ENCODE measurements around the gene KRT38. TPM values are rescaled to one million over a fixed set of nuclear protein-coding genes. Genes with fewer than 3 reads are reported as not detected.

KRT38 gene
- total RNA-seq, 4 donors from 2014 or later = 1.6 to 21.6 (median 3.9) TPM; not detected in 1

- Histone ChIP-seq H3K36me3 (no peaks in the 10 kb centered on the region), H3K9me3 (peaks cover 7% of the 10 kb centered on the region), H3K27ac (no peak overlapping the region), H3K4me1 (peaks cover 7% of the 10 kb centered on the region), H3K4me3 (no peak overlapping the region), H3K27me3 (peaks cover 5% of the 10 kb centered on the region)
- WGBS = 66% methylated on average over 7 of the region's 7 CpGs
- TF ChIP-seq POLR2A (IDR thresholded peaks at IDR 0.05) = no peak
- no peak for TF ChIP-seq POLR2AphosphoS5 (IDR thresholded peaks at IDR 0.05)
- TF ChIP-seq EP300 (IDR thresholded peaks at IDR 0.05) = no peak
- TF ChIP-seq CTCF (IDR thresholded peaks at IDR 0.05) = no peak
- DNase-seq (ENCODE audit: low spot score in 2 of 2) = no peak
Measured at GRCh38 chr17:41390411-41390938, 50.3 kb downstream of the KRT38 start.

GRCh38 chr17:41387670-41388069 is 53.1 kb downstream of the KRT38 start:
- H3K27me3 ChIP-seq = peaks cover 5% of the 10 kb centered on the region
- H3K27ac ChIP-seq = no peak overlapping the region
- no peak for DNase-seq (ENCODE audit: low spot score in 2 of 2)
- whole genome bisulfite sequencing = 59% methylated on average over 4 of the region's 4 CpGs
- no peaks in the 10 kb centered on the region for H3K36me3 ChIP-seq
- no peak overlapping the region for H3K4me3 ChIP-seq
- TF ChIP-seq POLR2AphosphoS5 (IDR thresholded peaks at IDR 0.05) (no peak), CTCF (IDR thresholded peaks at IDR 0.05) (no peak), POLR2A (IDR thresholded peaks at IDR 0.05) (no peak), EP300 (IDR thresholded peaks at IDR 0.05) (no peak)
- H3K9me3 ChIP-seq = peaks cover 7% of the 10 kb centered on the region
- no peaks in the 10 kb centered on the region for H3K4me1 ChIP-seq

- DNase-seq (ENCODE audit: low spot score in 2 of 2) = no peak
- Histone ChIP-seq H3K27me3 (peaks cover 5% of the 10 kb centered on the region), H3K4me1 (no peaks in the 10 kb centered on the region), H3K27ac (no peak overlapping the region), H3K9me3 (peaks cover 7% of the 10 kb centered on the region), H3K36me3 (no peaks in the 10 kb centered on the region), H3K4me3 (no peak overlapping the region)
- no peak for TF ChIP-seq POLR2A (IDR thresholded peaks at IDR 0.05)
- no peak for TF ChIP-seq POLR2AphosphoS5 (IDR thresholded peaks at IDR 0.05)
- TF ChIP-seq CTCF (IDR thresholded peaks at IDR 0.05) = no peak
- no peak for TF ChIP-seq EP300 (IDR thresholded peaks at IDR 0.05)
- WGBS = 90% methylated on average over 1 of the region's 1 CpG
Measured at GRCh38 chr17:41386227-41386626, 54.6 kb downstream of the KRT38 start.

Other genes with a start within 250 kb of the KRT38 start
- gene KRTAP9-2, start 214.3 kb downstream of the KRT38 start, total RNA-seq = 100 to 1,000 TPM in 1 of 4 donors, 10 to 100 TPM in 2, not detected in 1; 36.3 to 127 (median 60.8) TPM
- 100 to 1,000 TPM in 1 of 4 donors, 10 to 100 TPM in 2, not detected in 1; 29.0 to 178 (median 61.4) TPM for gene KRTAP9-3, start 208.5 kb downstream of the KRT38 start, total RNA-seq
- 10 to 100 TPM in 3 of 4 donors, not detected in 1; 27.1 to 89.8 (median 46.6) TPM for gene KRTAP9-8, start 203.0 kb downstream of the KRT38 start, total RNA-seq
- gene KRTAP9-4, start 191.3 kb downstream of the KRT38 start, total RNA-seq = 100 to 1,000 TPM in 1 of 4 donors, 10 to 100 TPM in 2, not detected in 1; 18.8 to 103 (median 50.1) TPM
- 10 to 100 TPM in 3 of 4 donors, not detected in 1; 14.3 to 53.1 (median 23.9) TPM for gene KRTAP9-9, start 185.6 kb downstream of the KRT38 start, total RNA-seq
- gene KRTAP9-6, start 175.6 kb downstream of the KRT38 start, total RNA-seq = 1 to 10 TPM in 1 of 4 donors, under 1 TPM in 1, not detected in 2; 0.52 to 7.1 TPM
- 10 to 100 TPM in 1 of 4 donors, 1 to 10 TPM in 1, not detected in 2; 10.0 to 20.3 TPM for gene KRTAP9-7, start 165.3 kb downstream of the KRT38 start, total RNA-seq
- gene KRTAP29-1, start 138.1 kb downstream of the KRT38 start, total RNA-seq = 1 to 10 TPM in 2 of 4 donors, under 1 TPM in 1, not detected in 1; 0.85 to 3.4 (median 2.2) TPM
- 10 to 100 TPM in 1 of 4 donors, 1 to 10 TPM in 2, not detected in 1; 2.2 to 22.0 (median 4.0) TPM for gene KRTAP16-1, start 131.7 kb downstream of the KRT38 start, total RNA-seq
- gene KRTAP17-1, start 125.3 kb downstream of the KRT38 start, total RNA-seq = 10 to 100 TPM in 2 of 4 donors, 1 to 10 TPM in 1, not detected in 1; 8.0 to 81.5 (median 24.2) TPM
- 100 to 1,000 TPM in 1 of 4 donors, 10 to 100 TPM in 1, 1 to 10 TPM in 2; 1.2 to 144 (median 8.3) TPM for gene KRT33A, start 90.2 kb downstream of the KRT38 start, total RNA-seq
- 100 to 1,000 TPM in 1 of 4 donors, 10 to 100 TPM in 2, not detected in 1; 10.7 to 194 (median 27.9) TPM for gene KRT33B, start 71.2 kb downstream of the KRT38 start, total RNA-seq
- gene KRT34, start 58.7 kb downstream of the KRT38 start, total RNA-seq = 100 to 1,000 TPM in 1 of 4 donors, 10 to 100 TPM in 2, under 1 TPM in 1; 0.56 to 117 (median 22.2) TPM
- 100 to 1,000 TPM in 1 of 4 donors, 10 to 100 TPM in 3; 38.5 to 618 (median 84.8) TPM for gene KRT31, start 43.4 kb downstream of the KRT38 start, total RNA-seq
- 1 to 10 TPM in 1 of 4 donors, under 1 TPM in 1, not detected in 2; 0.53 to 7.1 TPM for gene KRT37, start 16.4 kb downstream of the KRT38 start, total RNA-seq
- gene KRT32, start 26.4 kb upstream of the KRT38 start, total RNA-seq = 10 to 100 TPM in 3 of 4 donors, under 1 TPM in 1; 0.40 to 71.2 (median 14.8) TPM
- 100 to 1,000 TPM in 1 of 4 donors, 10 to 100 TPM in 2, 1 to 10 TPM in 1; 2.5 to 156 (median 38.8) TPM for gene KRT35, start 40.2 kb upstream of the KRT38 start, total RNA-seq
- gene KRT36, start 48.9 kb upstream of the KRT38 start, total RNA-seq = 1 to 10 TPM in 2 of 4 donors, under 1 TPM in 1, not detected in 1; 0.79 to 3.9 (median 1.2) TPM
- gene KRT13, start 64.6 kb upstream of the KRT38 start, total RNA-seq = under 1 TPM in 1 of 4 donors, not detected in 3; 0.51 TPM
- gene KRT15, start 77.9 kb upstream of the KRT38 start, total RNA-seq = 1,000 to 10,000 TPM in 3 of 4 donors, 100 to 1,000 TPM in 1; 690 to 2,507 (median 1,431) TPM
- gene KRT19, start 87.3 kb upstream of the KRT38 start, total RNA-seq = 100 to 1,000 TPM; 180 to 307 (median 215) TPM
- gene KRT9, start 131.1 kb upstream of the KRT38 start, total RNA-seq = 1 to 10 TPM in 1 of 4 donors, under 1 TPM in 3; 0.68 to 1.6 (median 0.82) TPM
- over 10,000 TPM in 2 of 4 donors, 1,000 to 10,000 TPM in 2; 7,400 to 12,534 (median 10,685) TPM for gene KRT14, start 145.9 kb upstream of the KRT38 start, total RNA-seq
- 100 to 1,000 TPM in 3 of 4 donors, 10 to 100 TPM in 1; 65.7 to 772 (median 341) TPM for gene KRT16, start 171.8 kb upstream of the KRT38 start, total RNA-seq
- 1,000 to 10,000 TPM in 2 of 4 donors, 100 to 1,000 TPM in 2; 434 to 2,751 (median 1,314) TPM for gene KRT17, start 183.6 kb upstream of the KRT38 start, total RNA-seq
- 100 to 1,000 TPM; 238 to 471 (median 430) TPM for gene EIF1, start 247.9 kb upstream of the KRT38 start, total RNA-seq